ENCODE results near the gene DCUN1D2.

DNA sequence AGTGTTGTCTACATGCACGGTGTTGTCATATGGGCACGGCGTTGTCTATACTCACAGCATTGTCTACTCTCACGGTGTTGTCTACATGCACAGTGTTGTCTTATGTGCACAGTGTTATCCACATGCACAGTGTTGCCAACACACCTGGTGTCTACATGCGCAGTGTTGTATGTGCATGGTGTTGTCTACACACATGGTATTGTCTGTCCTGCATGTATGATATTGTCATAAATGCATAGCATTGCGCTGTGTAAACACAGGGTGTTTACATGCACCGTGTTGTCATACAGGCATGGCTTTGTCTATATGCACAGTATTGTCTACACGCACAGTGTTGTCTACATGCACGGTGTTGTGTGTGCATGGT, 44.0 kb downstream of the DCUN1D2 start:
- no peak for TF ChIP-seq POLR2AphosphoS5 (IDR thresholded peaks at IDR 0.05)
- TF ChIP-seq, protein P1, sequence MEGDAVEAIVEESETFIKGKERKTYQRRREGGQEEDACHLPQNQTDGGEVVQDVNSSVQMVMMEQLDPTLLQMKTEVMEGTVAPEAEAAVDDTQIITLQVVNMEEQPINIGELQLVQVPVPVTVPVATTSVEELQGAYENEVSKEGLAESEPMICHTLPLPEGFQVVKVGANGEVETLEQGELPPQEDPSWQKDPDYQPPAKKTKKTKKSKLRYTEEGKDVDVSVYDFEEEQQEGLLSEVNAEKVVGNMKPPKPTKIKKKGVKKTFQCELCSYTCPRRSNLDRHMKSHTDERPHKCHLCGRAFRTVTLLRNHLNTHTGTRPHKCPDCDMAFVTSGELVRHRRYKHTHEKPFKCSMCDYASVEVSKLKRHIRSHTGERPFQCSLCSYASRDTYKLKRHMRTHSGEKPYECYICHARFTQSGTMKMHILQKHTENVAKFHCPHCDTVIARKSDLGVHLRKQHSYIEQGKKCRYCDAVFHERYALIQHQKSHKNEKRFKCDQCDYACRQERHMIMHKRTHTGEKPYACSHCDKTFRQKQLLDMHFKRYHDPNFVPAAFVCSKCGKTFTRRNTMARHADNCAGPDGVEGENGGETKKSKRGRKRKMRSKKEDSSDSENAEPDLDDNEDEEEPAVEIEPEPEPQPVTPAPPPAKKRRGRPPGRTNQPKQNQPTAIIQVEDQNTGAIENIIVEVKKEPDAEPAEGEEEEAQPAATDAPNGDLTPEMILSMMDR (IDR thresholded peaks at IDR 0.05): no peak
- TF ChIP-seq EP300 (IDR thresholded peaks at IDR 0.05): no peak
- no peak for TF ChIP-seq POLR2A (IDR thresholded peaks at IDR 0.05)
